Aorta (tissue), 5 donors: ENCODE measurements around the gene STARD5. TPM values are rescaled to one million over a fixed set of nuclear protein-coding genes. Genes with fewer than 3 reads are reported as not detected.

Experiments used
- ATAC-seq: fragments of 200-7000 bp; cut with Tn5 transposase; one replicate; pipeline ENCODE4 v1.9.1; 2022; ENCODE audit warnings: moderate library complexity; ENCODE audit not compliant: low FRiP score
- DNase-seq, 2 donors: peaks; one replicate each; pipeline ENCODE4 v3.0.0-alpha.2; 2020
- H3K27ac ChIP-seq, 2 donors: one replicate each; pipeline ENCODE4 v1.5.1; 2013; ENCODE audit warnings: low read length in 2 of 2, mild to moderate bottlenecking in 2 of 2, moderate library complexity in 2 of 2, control low read depth in 1 of 2, inconsistent platforms in 1 of 2, low read depth in 1 of 2
- H3K27me3 ChIP-seq, 2 donors: one replicate each; pipeline ENCODE4 v1.6.1; 2013; ENCODE audit warnings: control low read depth in 1 of 2, low read length in 1 of 2, mild to moderate bottlenecking in 1 of 2, moderate library complexity in 1 of 2; ENCODE audit not compliant: insufficient read depth in 2 of 2, control insufficient read depth in 1 of 2
- H3K36me3 ChIP-seq, 2 donors: one replicate each; pipeline ENCODE4 v1.6.1; 2013; ENCODE audit warnings: control low read depth in 1 of 2, low read length in 1 of 2, mild to moderate bottlenecking in 1 of 2; ENCODE audit not compliant: insufficient read depth in 2 of 2, control insufficient read depth in 1 of 2
- H3K4me1 ChIP-seq, 2 donors: one replicate each; pipeline ENCODE4 v1.6.1; 2013; ENCODE audit warnings: low read length in 2 of 2, control low read depth in 1 of 2, mild to moderate bottlenecking in 1 of 2, moderate library complexity in 1 of 2; ENCODE audit not compliant: insufficient read depth in 2 of 2, control insufficient read depth in 1 of 2
- H3K4me3 ChIP-seq, 2 donors: one replicate each; pipeline ENCODE4 v1.5.1; 2013; ENCODE audit warnings: low read length in 2 of 2, control low read depth in 1 of 2, mild to moderate bottlenecking in 1 of 2
- H3K9me3 ChIP-seq: one replicate; pipeline ENCODE4 v1.6.1; 2013; ENCODE audit warnings: mild to moderate bottlenecking, low read length; ENCODE audit not compliant: control insufficient read depth
- WGBS, 2 donors: extraction: QIAGEN DNeasy Blood & Tissue Kit; methylation state at CpG; one replicate each; pipeline ENCODE4 v1.1.7; 2013; 5-methylcytosine and 5-hydroxymethylcytosine counted together
- intact Hi-C, 2 donors: fragments of 100-400 bp; cut with DNase I; formaldehyde crosslinking; loops; one replicate each; pipeline versions ENCODE4 v1.14.2 to v1.15.0; 2022
- polyA plus RNA-seq, 2 donors: library from polyadenylated mRNA; stranded (reverse); fragments of 200-250 nt; gene quantifications; one replicate each; pipeline ENCODE4 v1.2.3, GENCODE V29; 2013
- total RNA-seq, 2 donors: library from RNA; stranded (reverse); fragmentation: NEBNext Ultra II Directional; extraction: Animal tissue kit (Norgen Biotek cat#: 25700); gene quantifications; one replicate each; pipeline ENCODE4 v1.2.1, GENCODE V29; 2021
- donor health status: healthy with polysubstance abuse.
- donor health status: Bipolar disorder and iron deficiency.
- donor health status: DM: no; HTN: no; CAD: no.
- donor health status: DM: no; HTN: no; CAD: no.
- donor health status: DM: yes; HTN: yes; CAD: no.

The STARD5 gene
- total and polyA plus RNA-seq, 4 donors: 2.2 to 10.3 (median 5.3) TPM

GRCh38 chr15:81326466-81327212 lies 2.7 kb upstream of the STARD5 start:
- intact Hi-C loops: no loop called here
- H3K27ac ChIP-seq: no peak overlapping the region

GRCh38 chr15:81323559-81323943 lies 390 bp downstream of the STARD5 start:
- DNase-seq (no peak), ATAC-seq (peak; percentile 3)
- Histone ChIP-seq H3K27me3 (no peaks in the 10 kb centered on the region), H3K4me3 (peak overlapping the region; percentile 2 to 57), H3K36me3 (peaks cover 0 to 3% of the 10 kb centered on the region in 2 donors), H3K9me3 (no peaks in the 10 kb centered on the region), H3K27ac (no peak overlapping the region), H3K4me1 (no peaks in the 10 kb centered on the region)
- WGBS, 2 donors: 13 to 17% methylated on average over 4 of the region's 4 CpGs
- intact Hi-C loops: no loop called here

More at GRCh38 chr15:81326466-81327212, 2.7 kb upstream of the STARD5 start:
- 88% methylated on average over 7 of the region's 7 CpGs for WGBS, 2 donors
- H3K36me3 ChIP-seq: no peaks in the 10 kb centered on the region
- no peaks in the 10 kb centered on the region for H3K27me3 ChIP-seq
- DNase-seq (no peak), ATAC-seq (no peak)
- H3K4me1 ChIP-seq: no peaks in the 10 kb centered on the region
- no peaks in the 10 kb centered on the region for H3K9me3 ChIP-seq
- H3K4me3 ChIP-seq: no peak overlapping the region

GRCh38 chr15:81322676-81323253 lies 1.2 kb downstream of the STARD5 start:
- Histone ChIP-seq H3K9me3 (no peaks in the 10 kb centered on the region), H3K27me3 (no peaks in the 10 kb centered on the region), H3K4me3 (no peak overlapping the region), H3K4me1 (no peaks in the 10 kb centered on the region), H3K27ac (no peak overlapping the region), H3K36me3 (peaks cover 1 to 3% of the 10 kb centered on the region in 2 donors)
- intact Hi-C loops: no loop called here
- DNase-seq (no peak), ATAC-seq (no peak)
- 65% methylated on average over 6 of the region's 6 CpGs for WGBS, 2 donors

- no peaks in the 10 kb centered on the region for H3K27me3 ChIP-seq
- H3K4me3 ChIP-seq: no peak overlapping the region
- H3K27ac ChIP-seq: no peak overlapping the region
- ATAC-seq (no peak), DNase-seq (no peak)
- H3K9me3 ChIP-seq: no peaks in the 10 kb centered on the region
- H3K36me3 ChIP-seq: peaks cover 2 to 3% of the 10 kb centered on the region in 2 donors
- intact Hi-C loops: no loop called here
- WGBS, 2 donors: 89 to 92% methylated on average over 1 of the region's 1 CpG
- no peaks in the 10 kb centered on the region for H3K4me1 ChIP-seq
Observed at GRCh38 chr15:81321667-81322066, 2.3 kb downstream of the STARD5 start.

GRCh38 chr15:81317642-81318017 lies 6.3 kb downstream of the STARD5 start:
- intact Hi-C loops: no loop called here
- no peak overlapping the region for H3K4me3 ChIP-seq
- 82 to 91% methylated on average over 6 of the region's 6 CpGs for WGBS, 2 donors
- H3K4me1 ChIP-seq: no peaks in the 10 kb centered on the region
- H3K27me3 ChIP-seq: no peaks in the 10 kb centered on the region
- H3K27ac ChIP-seq: no peak overlapping the region
- DNase-seq (no peak), ATAC-seq (no peak)
- H3K36me3 ChIP-seq: peaks cover 2 to 3% of the 10 kb centered on the region in 2 donors
- no peaks in the 10 kb centered on the region for H3K9me3 ChIP-seq

- no peak overlapping the region for H3K27ac ChIP-seq
- H3K9me3 ChIP-seq: no peaks in the 10 kb centered on the region
- intact Hi-C loops: no loop called here
- H3K4me3 ChIP-seq: no peak overlapping the region
- WGBS, 2 donors: 89 to 92% methylated on average over 3 of the region's 3 CpGs
- no peaks in the 10 kb centered on the region for H3K4me1 ChIP-seq
- ATAC-seq (no peak), DNase-seq (no peak)
- no peaks in the 10 kb centered on the region for H3K27me3 ChIP-seq
- peaks cover 2 to 3% of the 10 kb centered on the region in 2 donors for H3K36me3 ChIP-seq
Observed at GRCh38 chr15:81316267-81316666, 7.7 kb downstream of the STARD5 start.

GRCh38 chr15:81315452-81316175 lies 8.3 kb downstream of the STARD5 start:
- no peaks in the 10 kb centered on the region for H3K9me3 ChIP-seq
- ATAC-seq (no peak), DNase-seq (peak in 1 of 2 donors; percentile 42)
- no peaks in the 10 kb centered on the region for H3K4me1 ChIP-seq
- H3K4me3 ChIP-seq: no peak overlapping the region
- no peaks in the 10 kb centered on the region for H3K27me3 ChIP-seq
- no peak overlapping the region for H3K27ac ChIP-seq
- WGBS, 2 donors: 93 to 96% methylated on average over 14 of the region's 14 CpGs
- intact Hi-C loops: no loop called here
- H3K36me3 ChIP-seq: peaks cover 2 to 3% of the 10 kb centered on the region in 2 donors

GRCh38 chr15:81314378-81314777 lies 9.6 kb downstream of the STARD5 start:
- WGBS, 2 donors: 92 to 94% methylated on average over 5 of the region's 5 CpGs
- H3K9me3 ChIP-seq: no peaks in the 10 kb centered on the region
- H3K4me3 ChIP-seq: no peak overlapping the region
- DNase-seq (no peak), ATAC-seq (no peak)
- H3K27ac ChIP-seq: no peak overlapping the region
- peaks cover 0 to 2% of the 10 kb centered on the region in 2 donors for H3K36me3 ChIP-seq
- H3K4me1 ChIP-seq: no peaks in the 10 kb centered on the region
- no peaks in the 10 kb centered on the region for H3K27me3 ChIP-seq
- intact Hi-C loops: no loop called here
